Right lobe of liver (tissue), 4 donors: ENCODE results near the gene NAA60.

ENCODE experiments used
- POLR2A ChIP-seq: fragments of 450-650 bp; IDR thresholded peaks from one replicate; pipeline ENCODE4 v1.6.1; 2017; ENCODE audit warnings: antibody characterized with exemption, mild to moderate bottlenecking
- TF ChIP-seq, protein P1 (sequence below), 4 donors: fragments of 200-600 bp in 3 of 4; fragments of 450-650 bp in 1 of 4; IDR thresholded peaks; one replicate each; pipeline versions ENCODE4 v1.5.1 to v1.8.0; 2016 to 2022; ENCODE audit warnings: antibody characterized with exemption in 4 of 4, mild to moderate bottlenecking in 2 of 4
- donor health status: DM: no; HTN: no; CAD: no.
- donor health status: DM: no; HTN: no; CAD: no.
- donor health status: DM: no; HTN: yes; CAD: no.

DNA sequence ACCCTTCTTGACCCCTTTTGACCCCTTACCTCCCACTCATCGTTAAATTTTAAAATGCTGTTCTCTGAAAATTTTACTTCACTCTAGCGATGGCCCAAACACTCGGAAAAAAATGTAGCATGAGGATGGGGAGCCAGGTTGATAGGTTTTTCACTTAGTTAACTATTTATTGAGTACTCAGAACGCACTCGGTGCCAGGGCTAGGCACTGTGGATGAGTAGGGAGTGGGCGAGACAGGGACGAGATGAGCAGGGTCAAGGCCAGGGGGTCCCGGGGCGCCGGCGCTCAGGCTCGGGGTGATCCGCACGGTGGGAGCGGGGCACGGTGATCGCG lies 43.1 kb upstream of the NAA60 start:
- TF ChIP-seq, protein P1, sequence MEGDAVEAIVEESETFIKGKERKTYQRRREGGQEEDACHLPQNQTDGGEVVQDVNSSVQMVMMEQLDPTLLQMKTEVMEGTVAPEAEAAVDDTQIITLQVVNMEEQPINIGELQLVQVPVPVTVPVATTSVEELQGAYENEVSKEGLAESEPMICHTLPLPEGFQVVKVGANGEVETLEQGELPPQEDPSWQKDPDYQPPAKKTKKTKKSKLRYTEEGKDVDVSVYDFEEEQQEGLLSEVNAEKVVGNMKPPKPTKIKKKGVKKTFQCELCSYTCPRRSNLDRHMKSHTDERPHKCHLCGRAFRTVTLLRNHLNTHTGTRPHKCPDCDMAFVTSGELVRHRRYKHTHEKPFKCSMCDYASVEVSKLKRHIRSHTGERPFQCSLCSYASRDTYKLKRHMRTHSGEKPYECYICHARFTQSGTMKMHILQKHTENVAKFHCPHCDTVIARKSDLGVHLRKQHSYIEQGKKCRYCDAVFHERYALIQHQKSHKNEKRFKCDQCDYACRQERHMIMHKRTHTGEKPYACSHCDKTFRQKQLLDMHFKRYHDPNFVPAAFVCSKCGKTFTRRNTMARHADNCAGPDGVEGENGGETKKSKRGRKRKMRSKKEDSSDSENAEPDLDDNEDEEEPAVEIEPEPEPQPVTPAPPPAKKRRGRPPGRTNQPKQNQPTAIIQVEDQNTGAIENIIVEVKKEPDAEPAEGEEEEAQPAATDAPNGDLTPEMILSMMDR (IDR thresholded peaks at IDR 0.05) = no peak
- TF ChIP-seq POLR2A = no peak
